Activated CD8-positive, alpha-beta memory T cell treated with anti-CD3 and anti-CD28 coated beads, Interleukin-2, amount 50 U/mL, for 4 hours (primary cell): ENCODE results near the gene CBX2.
A peak's percentile ranks its signal among the peaks of the same experiment; 100 is the strongest.

Experiments
- DNase-seq: peaks from one replicate; pipeline ENCODE4 v3.0.0-alpha.2; 2020

The CBX2 gene

GRCh38 chr17:79814127-79814973 lies 36.4 kb downstream of the CBX2 start:
- peak; percentile 19 for DNase-seq

- DNase-seq = peak; percentile 25
Observed at GRCh38 chr17:79814974-79815835, 37.3 kb downstream of the CBX2 start.

- DNase-seq = no peak
Observed at GRCh38 chr17:79815836-79816461, 38.0 kb downstream of the CBX2 start.

GRCh38 chr17:79818026-79818758 lies 40.2 kb downstream of the CBX2 start:
- no peak for DNase-seq

GRCh38 chr17:79819085-79819484 lies 41.1 kb downstream of the CBX2 start:
- DNase-seq = no peak

GRCh38 chr17:79819534-79820276 lies 41.8 kb downstream of the CBX2 start:
- DNase-seq = no peak

GRCh38 chr17:79820959-79821330 lies 43.0 kb downstream of the CBX2 start:
- DNase-seq = no peak

- no peak for DNase-seq
Observed at GRCh38 chr17:79821331-79822095, 43.6 kb downstream of the CBX2 start.

- DNase-seq = no peak
Observed at GRCh38 chr17:79822583-79823124, 44.7 kb downstream of the CBX2 start.

GRCh38 chr17:79824234-79824633 lies 46.3 kb downstream of the CBX2 start:
- no peak for DNase-seq

GRCh38 chr17:79824893-79825579 lies 47.1 kb downstream of the CBX2 start:
- DNase-seq = no peak

- no peak for DNase-seq
Observed at GRCh38 chr17:79825580-79825921, 47.6 kb downstream of the CBX2 start.

- no peak for DNase-seq
Observed at GRCh38 chr17:79826204-79826680, 48.3 kb downstream of the CBX2 start.

- DNase-seq = no peak
Observed at GRCh38 chr17:79826841-79827578, 49.1 kb downstream of the CBX2 start.

GRCh38 chr17:79829004-79829403 lies 51.1 kb downstream of the CBX2 start:
- DNase-seq = no peak

GRCh38 chr17:79829457-79829856 lies 51.5 kb downstream of the CBX2 start:
- DNase-seq = no peak

- no peak for DNase-seq
Observed at GRCh38 chr17:79830303-79830702, 52.4 kb downstream of the CBX2 start.

- no peak for DNase-seq
Observed at GRCh38 chr17:79830763-79831264, 52.9 kb downstream of the CBX2 start.
